Central memory CD8-positive, alpha-beta T cell (primary cell): ENCODE measurements around the gene HMX1.

Experiments
- ATAC-seq: fragments of 150-1000 bp; cut with Tn5 transposase; replicated peaks from 2 replicates; pipeline ENCODE4 v1.10.0; 2022; ENCODE audit warnings: mild to moderate bottlenecking, moderate FRiP score, moderate number of reproducible peaks; ENCODE audit not compliant: poor library complexity, severe bottlenecking; ENCODE audit errors: extremely low read depth
- DNase-seq, 2 donors: peaks; one replicate each; pipeline ENCODE4 v3.0.0; 2021; ENCODE audit warnings: low spot score in 2 of 2
- H3K27ac Mint-ChIP-seq: one replicate; pipeline ENCODE4 v1.8.0; 2022; ENCODE audit warnings: low read depth, mild to moderate bottlenecking, moderate library complexity, mixed read lengths
- H3K27me3 Mint-ChIP-seq: one replicate; pipeline ENCODE4 v1.8.0; 2022; ENCODE audit warnings: mixed read lengths
- H3K36me3 Mint-ChIP-seq: one replicate; pipeline ENCODE4 v1.8.0; 2022; ENCODE audit warnings: mild to moderate bottlenecking, moderate library complexity, mixed read lengths; ENCODE audit not compliant: insufficient read depth
- H3K4me1 Mint-ChIP-seq: one replicate; pipeline ENCODE4 v1.8.0; 2022; ENCODE audit warnings: mixed read lengths
- H3K4me3 Mint-ChIP-seq: one replicate; pipeline ENCODE4 v1.8.0; 2022; ENCODE audit warnings: mild to moderate bottlenecking, moderate library complexity, mixed read lengths
- H3K9me3 Mint-ChIP-seq: one replicate; pipeline ENCODE4 v1.8.0; 2022; ENCODE audit warnings: mixed read lengths

HMX1 gene

GRCh38 chr4:8866828-8867623, 4.6 kb downstream of the HMX1 start:
- no peak overlapping the region for H3K27ac Mint-ChIP-seq
- H3K36me3 Mint-ChIP-seq, result peaks cover 4% of the 10 kb centered on the region
- H3K4me1 Mint-ChIP-seq, result peaks cover 8% of the 10 kb centered on the region
- DNase-seq, result no peak
- ATAC-seq, result no peak
- H3K9me3 Mint-ChIP-seq, result no peaks in the 10 kb centered on the region
- no peak overlapping the region for H3K4me3 Mint-ChIP-seq
- peaks cover 80% of the 10 kb centered on the region for H3K27me3 Mint-ChIP-seq

GRCh38 chr4:8866421-8866820, 5.2 kb downstream of the HMX1 start:
- H3K9me3 Mint-ChIP-seq, result no peaks in the 10 kb centered on the region
- H3K36me3 Mint-ChIP-seq, result peaks cover 4% of the 10 kb centered on the region
- H3K4me1 Mint-ChIP-seq, result peaks cover 8% of the 10 kb centered on the region
- no peak for DNase-seq
- no peak overlapping the region for H3K27ac Mint-ChIP-seq
- H3K27me3 Mint-ChIP-seq, result peaks cover 80% of the 10 kb centered on the region
- no peak overlapping the region for H3K4me3 Mint-ChIP-seq
- ATAC-seq, result no peak

GRCh38 chr4:8865681-8866310, 5.8 kb downstream of the HMX1 start:
- ATAC-seq (no peak), DNase-seq (no peak)
- Mint-ChIP-seq H3K36me3 (peaks cover 4% of the 10 kb centered on the region), H3K27ac (no peak overlapping the region), H3K4me1 (peaks cover 8% of the 10 kb centered on the region), H3K27me3 (peaks cover 76% of the 10 kb centered on the region), H3K9me3 (no peaks in the 10 kb centered on the region), H3K4me3 (no peak overlapping the region)

GRCh38 chr4:8864912-8865680, 6.5 kb downstream of the HMX1 start:
- H3K36me3 Mint-ChIP-seq, result peaks cover 1% of the 10 kb centered on the region
- H3K9me3 Mint-ChIP-seq, result no peaks in the 10 kb centered on the region
- no peak overlapping the region for H3K27ac Mint-ChIP-seq
- DNase-seq (no peak), ATAC-seq (no peak)
- peaks cover 8% of the 10 kb centered on the region for H3K4me1 Mint-ChIP-seq
- peaks cover 74% of the 10 kb centered on the region for H3K27me3 Mint-ChIP-seq
- H3K4me3 Mint-ChIP-seq, result no peak overlapping the region

- no peak overlapping the region for H3K27ac Mint-ChIP-seq
- ATAC-seq, result no peak
- peaks cover 74% of the 10 kb centered on the region for H3K27me3 Mint-ChIP-seq
- no peaks in the 10 kb centered on the region for H3K9me3 Mint-ChIP-seq
- H3K36me3 Mint-ChIP-seq, result no peaks in the 10 kb centered on the region
- no peak for DNase-seq
- H3K4me3 Mint-ChIP-seq, result no peak overlapping the region
- H3K4me1 Mint-ChIP-seq, result peaks cover 8% of the 10 kb centered on the region
Measured at GRCh38 chr4:8863686-8864682, 7.7 kb downstream of the HMX1 start.

GRCh38 chr4:8862800-8863685, 8.6 kb downstream of the HMX1 start:
- Mint-ChIP-seq H3K4me1 (peaks cover 7% of the 10 kb centered on the region), H3K9me3 (no peaks in the 10 kb centered on the region), H3K36me3 (no peaks in the 10 kb centered on the region), H3K4me3 (no peak overlapping the region), H3K27me3 (peaks cover 66% of the 10 kb centered on the region), H3K27ac (no peak overlapping the region)
- ATAC-seq (no peak), DNase-seq (no peak)

- ATAC-seq (no peak), DNase-seq (no peak)
- H3K36me3 Mint-ChIP-seq, result no peaks in the 10 kb centered on the region
- H3K27ac Mint-ChIP-seq, result no peak overlapping the region
- peaks cover 69% of the 10 kb centered on the region for H3K27me3 Mint-ChIP-seq
- no peaks in the 10 kb centered on the region for H3K9me3 Mint-ChIP-seq
- no peak overlapping the region for H3K4me3 Mint-ChIP-seq
- peaks cover 11% of the 10 kb centered on the region for H3K4me1 Mint-ChIP-seq
Measured at GRCh38 chr4:8862334-8862733, 9.3 kb downstream of the HMX1 start.

- H3K4me3 Mint-ChIP-seq, result no peak overlapping the region
- H3K27ac Mint-ChIP-seq, result no peak overlapping the region
- no peak for ATAC-seq
- H3K9me3 Mint-ChIP-seq, result no peaks in the 10 kb centered on the region
- no peaks in the 10 kb centered on the region for H3K36me3 Mint-ChIP-seq
- DNase-seq, result no peak
- H3K4me1 Mint-ChIP-seq, result peaks cover 10% of the 10 kb centered on the region
- peaks cover 68% of the 10 kb centered on the region for H3K27me3 Mint-ChIP-seq
Measured at GRCh38 chr4:8861576-8862295, 9.9 kb downstream of the HMX1 start.

- H3K9me3 Mint-ChIP-seq, result no peaks in the 10 kb centered on the region
- H3K4me3 Mint-ChIP-seq, result no peak overlapping the region
- H3K27me3 Mint-ChIP-seq, result peaks cover 68% of the 10 kb centered on the region
- peaks cover 15% of the 10 kb centered on the region for H3K4me1 Mint-ChIP-seq
- no peak overlapping the region for H3K27ac Mint-ChIP-seq
- no peaks in the 10 kb centered on the region for H3K36me3 Mint-ChIP-seq
- ATAC-seq (no peak), DNase-seq (no peak)
Measured at GRCh38 chr4:8860892-8861575, 10.6 kb downstream of the HMX1 start.

- Mint-ChIP-seq H3K4me1 (peaks cover 18% of the 10 kb centered on the region), H3K27ac (no peak overlapping the region), H3K4me3 (no peak overlapping the region), H3K27me3 (peaks cover 69% of the 10 kb centered on the region), H3K36me3 (no peaks in the 10 kb centered on the region), H3K9me3 (no peaks in the 10 kb centered on the region)
- no peak for ATAC-seq
- no peak for DNase-seq
Measured at GRCh38 chr4:8860096-8860891, 11.3 kb downstream of the HMX1 start.
